Measurements from ENCODE around the gene RBM26.

- TF ChIP-seq CTCF (IDR thresholded peaks at IDR 0.05) (no peak), POLR2AphosphoS5 (IDR thresholded peaks at IDR 0.05) (no peak), POLR2A (IDR thresholded peaks at IDR 0.05) (no peak)
These were observed 124.7 kb downstream of the RBM26 start for GRCh38 chr13:79281339-79281747.
